Lung (tissue), 5 donors: ENCODE measurements around the gene DPP7. TPM values are rescaled to one million over a fixed set of nuclear protein-coding genes. Genes with fewer than 3 reads are reported as not detected.

Experiments
- polyA plus RNA-seq, 2 donors: library from polyadenylated mRNA; stranded (reverse); fragments of 200-250 nt; gene quantifications; one replicate each; pipeline ENCODE4 v1.2.1, GENCODE V29; 2013
- small RNA-seq: library from RNA; depleted of rRNA; stranded (forward); fragments of <200 nt; gene quantifications from one replicate; pipeline ENCODE3, GENCODE V24; 2014; ENCODE audit warnings: low replicate concordance
- total RNA-seq, 2 donors: library from RNA; depleted of rRNA in 1 of 2; stranded (reverse); fragments of >200 nt in 1 of 2; gene quantifications; one replicate each; pipeline ENCODE4 v1.2.1, GENCODE V29; 2014 to 2021
- donor health status: Bipolar disorder and iron deficiency.
- donor health status: healthy.
- donor health status: DM: yes; HTN: yes; CAD: no.

The DPP7 gene
- total and polyA plus RNA-seq, 4 donors, result 48.0 to 436 (median 228) TPM

Small RNAs within 50 kb of the gene (small RNA-seq; reads per million reads assigned to genes)
- not detected for gene RF00153

Other genes starting within 250 kb of the DPP7 start
Only the 30 nearest of the 33 such genes appear.
- gene FBXW5, start 170.0 kb downstream of the DPP7 start, total RNA-seq, result 100 to 1,000 TPM in 1 of 2 donors, 10 to 100 TPM in 1; 56.6 to 118 TPM
- gene FBXW5, start 170.0 kb downstream of the DPP7 start, polyA plus RNA-seq, result 100 to 1,000 TPM in 1 of 2 donors, 10 to 100 TPM in 1; 89.1 to 109 TPM
- 1 to 10 TPM in 1 of 2 donors, not detected in 1; 2.1 TPM for gene C8G, start 169.5 kb downstream of the DPP7 start, total RNA-seq
- gene C8G, start 169.5 kb downstream of the DPP7 start, polyA plus RNA-seq, result 1 to 10 TPM in 1 of 2 donors, under 1 TPM in 1; 0.90 to 1.4 TPM
- gene LCN12, start 162.5 kb downstream of the DPP7 start, total RNA-seq, result 1 to 10 TPM; 4.1 to 6.3 TPM
- 1 to 10 TPM in 1 of 2 donors, under 1 TPM in 1; 0.35 to 2.4 TPM for gene LCN12, start 162.5 kb downstream of the DPP7 start, polyA plus RNA-seq
- 100 to 1,000 TPM in 1 of 2 donors, 10 to 100 TPM in 1; 29.5 to 159 TPM for gene PTGDS, start 137.2 kb downstream of the DPP7 start, total RNA-seq
- gene PTGDS, start 137.2 kb downstream of the DPP7 start, polyA plus RNA-seq, result 100 to 1,000 TPM in 1 of 2 donors, 10 to 100 TPM in 1; 19.4 to 158 TPM
- gene LCNL1, start 131.7 kb downstream of the DPP7 start, total RNA-seq, result 1 to 10 TPM in 1 of 2 donors, under 1 TPM in 1; 0.28 to 2.5 TPM
- 1 to 10 TPM in 1 of 2 donors, under 1 TPM in 1; 0.15 to 2.7 TPM for gene LCNL1, start 131.7 kb downstream of the DPP7 start, polyA plus RNA-seq
- 10 to 100 TPM; 16.6 to 58.1 TPM for gene PAXX, start 122.3 kb downstream of the DPP7 start, total RNA-seq
- 100 to 1,000 TPM in 1 of 2 donors, 10 to 100 TPM in 1; 60.7 to 172 TPM for gene PAXX, start 122.3 kb downstream of the DPP7 start, polyA plus RNA-seq
- 100 to 1,000 TPM in 1 of 2 donors, 10 to 100 TPM in 1; 72.0 to 115 TPM for gene CLIC3, start 118.2 kb downstream of the DPP7 start, total RNA-seq
- gene CLIC3, start 118.2 kb downstream of the DPP7 start, polyA plus RNA-seq, result 10 to 100 TPM; 17.2 to 90.2 TPM
- gene ABCA2, start 86.5 kb downstream of the DPP7 start, total RNA-seq, result 10 to 100 TPM; 13.4 to 39.0 TPM
- gene ABCA2, start 86.5 kb downstream of the DPP7 start, polyA plus RNA-seq, result 10 to 100 TPM; 14.8 to 18.1 TPM
- gene FUT7, start 82.6 kb downstream of the DPP7 start, total RNA-seq, result 1 to 10 TPM in 1 of 2 donors, under 1 TPM in 1; 0.37 to 1.0 TPM
- gene FUT7, start 82.6 kb downstream of the DPP7 start, polyA plus RNA-seq, result 1 to 10 TPM in 1 of 2 donors, under 1 TPM in 1; 0.45 to 5.5 TPM
- gene NPDC1, start 68.6 kb downstream of the DPP7 start, total RNA-seq, result 10 to 100 TPM; 28.7 to 99.3 TPM
- gene NPDC1, start 68.6 kb downstream of the DPP7 start, polyA plus RNA-seq, result 10 to 100 TPM; 49.0 to 87.5 TPM
- gene ENTPD2, start 60.7 kb downstream of the DPP7 start, total RNA-seq, result 1 to 10 TPM; 1.8 to 3.2 TPM
- under 1 TPM; 0.39 to 0.53 TPM for gene ENTPD2, start 60.7 kb downstream of the DPP7 start, polyA plus RNA-seq
- gene SAPCD2, start 44.2 kb downstream of the DPP7 start, total RNA-seq, result 1 to 10 TPM; 1.4 to 1.7 TPM
- 1 to 10 TPM; 1.3 to 2.1 TPM for gene SAPCD2, start 44.2 kb downstream of the DPP7 start, polyA plus RNA-seq
- 10 to 100 TPM; 12.2 to 35.5 TPM for gene UAP1L1, start 37.2 kb downstream of the DPP7 start, total RNA-seq
- 10 to 100 TPM; 14.5 to 19.7 TPM for gene UAP1L1, start 37.2 kb downstream of the DPP7 start, polyA plus RNA-seq
- 10 to 100 TPM; 56.7 to 70.9 TPM for gene MAN1B1, start 27.7 kb downstream of the DPP7 start, total RNA-seq
- gene MAN1B1, start 27.7 kb downstream of the DPP7 start, polyA plus RNA-seq, result 10 to 100 TPM; 40.3 to 56.9 TPM
- gene GRIN1, start 24.4 kb upstream of the DPP7 start, total RNA-seq, result under 1 TPM; 0.06 to 0.49 TPM
- under 1 TPM; 0.18 to 0.51 TPM for gene GRIN1, start 24.4 kb upstream of the DPP7 start, polyA plus RNA-seq
- 1 to 10 TPM in 1 of 2 donors, under 1 TPM in 1; 0.77 to 5.2 TPM for gene LRRC26, start 55.3 kb upstream of the DPP7 start, total RNA-seq
- gene LRRC26, start 55.3 kb upstream of the DPP7 start, polyA plus RNA-seq, result under 1 TPM; 0.12 to 0.37 TPM
- not detected for gene TMEM210, start 57.3 kb upstream of the DPP7 start, total RNA-seq
- gene TMEM210, start 57.3 kb upstream of the DPP7 start, polyA plus RNA-seq, result not detected
- 10 to 100 TPM; 31.9 to 60.9 TPM for gene ANAPC2, start 73.8 kb upstream of the DPP7 start, total RNA-seq
- gene ANAPC2, start 73.8 kb upstream of the DPP7 start, polyA plus RNA-seq, result 10 to 100 TPM; 32.3 to 50.0 TPM
- 10 to 100 TPM; 40.8 to 87.0 TPM for gene SSNA1, start 73.9 kb upstream of the DPP7 start, total RNA-seq
- 100 to 1,000 TPM; 114 to 144 TPM for gene SSNA1, start 73.9 kb upstream of the DPP7 start, polyA plus RNA-seq
- 10 to 100 TPM in 1 of 2 donors, 1 to 10 TPM in 1; 8.9 to 30.6 TPM for gene TPRN, start 86.0 kb upstream of the DPP7 start, total RNA-seq
- gene TPRN, start 86.0 kb upstream of the DPP7 start, polyA plus RNA-seq, result 10 to 100 TPM; 12.6 to 18.3 TPM
- 10 to 100 TPM; 26.0 to 35.8 TPM for gene TMEM203, start 90.9 kb upstream of the DPP7 start, total RNA-seq
- gene TMEM203, start 90.9 kb upstream of the DPP7 start, polyA plus RNA-seq, result 10 to 100 TPM; 31.8 to 39.3 TPM
- 10 to 100 TPM in 1 of 2 donors, 1 to 10 TPM in 1; 4.5 to 22.0 TPM for gene NDOR1, start 91.0 kb upstream of the DPP7 start, total RNA-seq
- 10 to 100 TPM; 11.8 to 12.2 TPM for gene NDOR1, start 91.0 kb upstream of the DPP7 start, polyA plus RNA-seq
- 1 to 10 TPM; 1.7 to 7.5 TPM for gene RNF208, start 107.5 kb upstream of the DPP7 start, total RNA-seq
- gene RNF208, start 107.5 kb upstream of the DPP7 start, polyA plus RNA-seq, result 10 to 100 TPM in 1 of 2 donors, 1 to 10 TPM in 1; 3.1 to 12.0 TPM
- under 1 TPM in 1 of 2 donors, not detected in 1; 0.92 TPM for gene CYSRT1, start 110.4 kb upstream of the DPP7 start, total RNA-seq
- gene CYSRT1, start 110.4 kb upstream of the DPP7 start, polyA plus RNA-seq, result 1 to 10 TPM in 1 of 2 donors, under 1 TPM in 1; 0.70 to 2.7 TPM
- 1 to 10 TPM in 1 of 2 donors, under 1 TPM in 1; 0.52 to 1.1 TPM for gene RNF224, start 112.8 kb upstream of the DPP7 start, total RNA-seq
- gene RNF224, start 112.8 kb upstream of the DPP7 start, polyA plus RNA-seq, result 1 to 10 TPM in 1 of 2 donors, under 1 TPM in 1; 0.24 to 1.1 TPM
- gene SLC34A3, start 116.2 kb upstream of the DPP7 start, total RNA-seq, result under 1 TPM in 1 of 2 donors, not detected in 1; 0.65 TPM
- under 1 TPM; 0.03 to 0.12 TPM for gene SLC34A3, start 116.2 kb upstream of the DPP7 start, polyA plus RNA-seq
- 100 to 1,000 TPM; 163 to 505 TPM for gene TUBB4B, start 126.6 kb upstream of the DPP7 start, total RNA-seq
- 100 to 1,000 TPM; 326 to 338 TPM for gene TUBB4B, start 126.6 kb upstream of the DPP7 start, polyA plus RNA-seq
- not detected for gene STPG3, start 136.6 kb upstream of the DPP7 start, total RNA-seq
- gene STPG3, start 136.6 kb upstream of the DPP7 start, polyA plus RNA-seq, result under 1 TPM in 1 of 2 donors, not detected in 1; 0.18 TPM
- 10 to 100 TPM; 30.4 to 56.2 TPM for gene NELFB, start 140.6 kb upstream of the DPP7 start, total RNA-seq
- gene NELFB, start 140.6 kb upstream of the DPP7 start, polyA plus RNA-seq, result 10 to 100 TPM; 37.3 to 51.1 TPM
- gene TOR4A, start 163.0 kb upstream of the DPP7 start, total RNA-seq, result 10 to 100 TPM; 12.1 to 42.5 TPM
- gene TOR4A, start 163.0 kb upstream of the DPP7 start, polyA plus RNA-seq, result 10 to 100 TPM in 1 of 2 donors, 1 to 10 TPM in 1; 9.6 to 29.2 TPM